ENCODE data around the gene COL23A1.

DNA sequence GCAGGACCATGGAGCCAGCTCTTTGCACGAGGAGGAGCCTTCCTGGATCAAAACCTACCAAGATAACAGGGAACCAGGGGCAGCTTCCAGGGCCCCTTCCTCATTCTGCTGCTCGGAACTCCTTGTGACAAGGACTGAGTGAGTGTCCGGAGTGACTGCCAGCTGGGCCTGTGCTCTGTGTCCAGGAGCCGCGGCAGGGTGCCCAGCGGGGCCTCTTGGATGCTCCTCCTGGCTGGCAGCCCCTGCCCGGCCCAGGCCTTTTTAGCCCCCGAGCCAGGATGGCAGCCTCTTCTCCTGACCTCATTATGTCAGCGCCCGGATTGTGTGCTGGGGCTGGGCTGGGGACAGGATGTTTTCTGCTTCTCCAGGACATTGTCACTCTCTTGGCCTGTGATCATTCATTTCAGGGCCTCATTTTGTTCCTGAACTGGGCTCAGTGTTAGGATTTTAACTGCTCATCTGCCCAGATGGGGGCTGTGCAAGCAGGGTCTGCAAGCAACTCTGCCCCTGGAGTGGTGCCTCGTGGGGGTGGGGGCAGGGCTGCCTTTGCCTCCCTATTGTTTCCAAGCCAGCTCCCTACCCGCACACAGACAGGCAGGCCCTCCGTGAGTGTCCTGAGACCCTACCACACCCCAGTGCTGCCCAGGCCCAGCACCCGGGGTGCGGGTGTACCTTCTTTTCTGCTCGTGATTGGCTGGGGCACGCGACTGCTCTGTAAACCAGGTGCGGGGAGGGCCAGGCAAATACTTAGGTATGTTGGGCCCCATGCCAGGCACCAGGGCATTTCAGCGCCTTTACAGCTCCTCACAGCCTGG lies 161.6 kb downstream of the COL23A1 start:
- TF ChIP-seq JUNB (IDR thresholded peaks at IDR 0.05; ENCODE audit: unreplicated experiment) (no peak), EZH2 (IDR thresholded peaks at IDR 0.05; ENCODE audit: low read depth, unreplicated experiment) (no peak), EZH2phosphoT487 (IDR thresholded peaks at IDR 0.05; ENCODE audit: unreplicated experiment) (no peak), POLR2AphosphoS5 (IDR thresholded peaks at IDR 0.05; ENCODE audit: low read depth) (no peak), CREB1 (CRISPR knock-in tag; IDR thresholded peaks at IDR 0.05; ENCODE audit: low read depth) (no peak), ZNF114 (CRISPR knock-in tag; IDR thresholded peaks at IDR 0.05) (no peak), STAT1 (IDR thresholded peaks at IDR 0.05; ENCODE audit: unreplicated experiment) (no peak), NANOG (IDR thresholded peaks at IDR 0.05; ENCODE audit: borderline replicate concordance) (no peak)
- TF ChIP-seq, protein P1, sequence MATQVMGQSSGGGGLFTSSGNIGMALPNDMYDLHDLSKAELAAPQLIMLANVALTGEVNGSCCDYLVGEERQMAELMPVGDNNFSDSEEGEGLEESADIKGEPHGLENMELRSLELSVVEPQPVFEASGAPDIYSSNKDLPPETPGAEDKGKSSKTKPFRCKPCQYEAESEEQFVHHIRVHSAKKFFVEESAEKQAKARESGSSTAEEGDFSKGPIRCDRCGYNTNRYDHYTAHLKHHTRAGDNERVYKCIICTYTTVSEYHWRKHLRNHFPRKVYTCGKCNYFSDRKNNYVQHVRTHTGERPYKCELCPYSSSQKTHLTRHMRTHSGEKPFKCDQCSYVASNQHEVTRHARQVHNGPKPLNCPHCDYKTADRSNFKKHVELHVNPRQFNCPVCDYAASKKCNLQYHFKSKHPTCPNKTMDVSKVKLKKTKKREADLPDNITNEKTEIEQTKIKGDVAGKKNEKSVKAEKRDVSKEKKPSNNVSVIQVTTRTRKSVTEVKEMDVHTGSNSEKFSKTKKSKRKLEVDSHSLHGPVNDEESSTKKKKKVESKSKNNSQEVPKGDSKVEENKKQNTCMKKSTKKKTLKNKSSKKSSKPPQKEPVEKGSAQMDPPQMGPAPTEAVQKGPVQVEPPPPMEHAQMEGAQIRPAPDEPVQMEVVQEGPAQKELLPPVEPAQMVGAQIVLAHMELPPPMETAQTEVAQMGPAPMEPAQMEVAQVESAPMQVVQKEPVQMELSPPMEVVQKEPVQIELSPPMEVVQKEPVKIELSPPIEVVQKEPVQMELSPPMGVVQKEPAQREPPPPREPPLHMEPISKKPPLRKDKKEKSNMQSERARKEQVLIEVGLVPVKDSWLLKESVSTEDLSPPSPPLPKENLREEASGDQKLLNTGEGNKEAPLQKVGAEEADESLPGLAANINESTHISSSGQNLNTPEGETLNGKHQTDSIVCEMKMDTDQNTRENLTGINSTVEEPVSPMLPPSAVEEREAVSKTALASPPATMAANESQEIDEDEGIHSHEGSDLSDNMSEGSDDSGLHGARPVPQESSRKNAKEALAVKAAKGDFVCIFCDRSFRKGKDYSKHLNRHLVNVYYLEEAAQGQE (IDR thresholded peaks at IDR 0.05; ENCODE audit: unreplicated experiment): no peak
- TF ChIP-seq, protein P2, sequence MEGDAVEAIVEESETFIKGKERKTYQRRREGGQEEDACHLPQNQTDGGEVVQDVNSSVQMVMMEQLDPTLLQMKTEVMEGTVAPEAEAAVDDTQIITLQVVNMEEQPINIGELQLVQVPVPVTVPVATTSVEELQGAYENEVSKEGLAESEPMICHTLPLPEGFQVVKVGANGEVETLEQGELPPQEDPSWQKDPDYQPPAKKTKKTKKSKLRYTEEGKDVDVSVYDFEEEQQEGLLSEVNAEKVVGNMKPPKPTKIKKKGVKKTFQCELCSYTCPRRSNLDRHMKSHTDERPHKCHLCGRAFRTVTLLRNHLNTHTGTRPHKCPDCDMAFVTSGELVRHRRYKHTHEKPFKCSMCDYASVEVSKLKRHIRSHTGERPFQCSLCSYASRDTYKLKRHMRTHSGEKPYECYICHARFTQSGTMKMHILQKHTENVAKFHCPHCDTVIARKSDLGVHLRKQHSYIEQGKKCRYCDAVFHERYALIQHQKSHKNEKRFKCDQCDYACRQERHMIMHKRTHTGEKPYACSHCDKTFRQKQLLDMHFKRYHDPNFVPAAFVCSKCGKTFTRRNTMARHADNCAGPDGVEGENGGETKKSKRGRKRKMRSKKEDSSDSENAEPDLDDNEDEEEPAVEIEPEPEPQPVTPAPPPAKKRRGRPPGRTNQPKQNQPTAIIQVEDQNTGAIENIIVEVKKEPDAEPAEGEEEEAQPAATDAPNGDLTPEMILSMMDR (conservative IDR thresholded peaks at IDR 0.05; ENCODE audit: low read depth in 2 of 2): no peak
- TF ChIP-seq, protein P3, sequence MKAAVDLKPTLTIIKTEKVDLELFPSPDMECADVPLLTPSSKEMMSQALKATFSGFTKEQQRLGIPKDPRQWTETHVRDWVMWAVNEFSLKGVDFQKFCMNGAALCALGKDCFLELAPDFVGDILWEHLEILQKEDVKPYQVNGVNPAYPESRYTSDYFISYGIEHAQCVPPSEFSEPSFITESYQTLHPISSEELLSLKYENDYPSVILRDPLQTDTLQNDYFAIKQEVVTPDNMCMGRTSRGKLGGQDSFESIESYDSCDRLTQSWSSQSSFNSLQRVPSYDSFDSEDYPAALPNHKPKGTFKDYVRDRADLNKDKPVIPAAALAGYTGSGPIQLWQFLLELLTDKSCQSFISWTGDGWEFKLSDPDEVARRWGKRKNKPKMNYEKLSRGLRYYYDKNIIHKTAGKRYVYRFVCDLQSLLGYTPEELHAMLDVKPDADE (IDR thresholded peaks at IDR 0.05): no peak

All from GM23338 (cell line).